Measurements from ENCODE around the gene MLC1. TPM values are rescaled to one million over a fixed set of nuclear protein-coding genes. Genes with fewer than 3 reads are reported as not detected.

The MLC1 gene
- total RNA-seq, 1 donor from 2014 or later, result 0.09 TPM

- no peak overlapping the region for H2AFZ ChIP-seq (ENCODE audit: low read depth, low read length)
- Mint-ChIP-seq H3K9me3 (ENCODE audit: unreplicated experiment) (peaks cover 17% of the 10 kb centered on the region), H3K27ac (ENCODE audit: unreplicated experiment) (peak overlapping the region; percentile 90), H3K27me3 (ENCODE audit: low read depth, unreplicated experiment) (no peaks in the 10 kb centered on the region), H3K4me3 (ENCODE audit: unreplicated experiment) (peak overlapping the region; percentile 6), H3K4me1 (ENCODE audit: low read depth, unreplicated experiment) (peaks cover 23% of the 10 kb centered on the region), H3K36me3 (ENCODE audit: low read depth, unreplicated experiment) (peaks cover 2% of the 10 kb centered on the region)
- TF ChIP-seq CTCF (IDR thresholded peaks at IDR 0.05; ENCODE audit: insufficient read depth, low read depth, low read length), result no peak
- no peak for TF ChIP-seq EZH2 (IDR thresholded peaks at IDR 0.05; ENCODE audit: insufficient read depth, low read length)
- peak overlapping the region; percentile 41 for H3K9ac ChIP-seq (ENCODE audit: low read length)
- H3K36me3 ChIP-seq (ENCODE audit: insufficient read depth, low read length), result no peaks in the 10 kb centered on the region
- H4K20me1 ChIP-seq (ENCODE audit: insufficient read depth, low read length), result no peaks in the 10 kb centered on the region
- peak; percentile 73 for FAIRE-seq
- no peaks in the 10 kb centered on the region for H3K27me3 ChIP-seq (ENCODE audit: insufficient read depth, low read length)
- peaks cover 41% of the 10 kb centered on the region for H3K4me1 ChIP-seq (ENCODE audit: insufficient read depth, low read length)
- H3K79me2 ChIP-seq (ENCODE audit: insufficient read depth, low read length), result no peaks in the 10 kb centered on the region
- H3K4me2 ChIP-seq (ENCODE audit: low read length), result peak overlapping the region; percentile 39
- H3K9me3 ChIP-seq (ENCODE audit: insufficient read depth, low read depth, low read length), result peaks cover 7% of the 10 kb centered on the region
- DNase-seq (ENCODE audit: low read depth), result peak; percentile 99
- H3K27ac ChIP-seq (ENCODE audit: low read depth, low read length), result peak overlapping the region; percentile 37
- no peak overlapping the region for H3K4me3 ChIP-seq (ENCODE audit: insufficient read depth, low read depth, low read length)
Measured at GRCh38 chr22:50118557-50119168, 33.4 kb upstream of the MLC1 start.

- Mint-ChIP-seq H3K36me3 (ENCODE audit: low read depth, unreplicated experiment) (no peaks in the 10 kb centered on the region), H3K9me3 (ENCODE audit: unreplicated experiment) (peaks cover 13% of the 10 kb centered on the region), H3K4me1 (ENCODE audit: low read depth, unreplicated experiment) (peaks cover 26% of the 10 kb centered on the region), H3K4me3 (ENCODE audit: unreplicated experiment) (no peak overlapping the region), H3K27me3 (ENCODE audit: low read depth, unreplicated experiment) (no peaks in the 10 kb centered on the region), H3K27ac (ENCODE audit: unreplicated experiment) (peak overlapping the region; percentile 90)
- H3K4me1 ChIP-seq (ENCODE audit: insufficient read depth, low read length), result peaks cover 41% of the 10 kb centered on the region
- peaks cover 5% of the 10 kb centered on the region for H3K9me3 ChIP-seq (ENCODE audit: insufficient read depth, low read depth, low read length)
- no peaks in the 10 kb centered on the region for H3K79me2 ChIP-seq (ENCODE audit: insufficient read depth, low read length)
- TF ChIP-seq EZH2 (IDR thresholded peaks at IDR 0.05; ENCODE audit: insufficient read depth, low read length) (no peak), CTCF (IDR thresholded peaks at IDR 0.05; ENCODE audit: insufficient read depth, low read depth, low read length) (no peak)
- DNase-seq (ENCODE audit: low read depth) (no peak), FAIRE-seq (no peak)
- H3K36me3 ChIP-seq (ENCODE audit: insufficient read depth, low read length), result no peaks in the 10 kb centered on the region
- H3K27ac ChIP-seq (ENCODE audit: low read depth, low read length), result peak overlapping the region; percentile 37
- H2AFZ ChIP-seq (ENCODE audit: low read depth, low read length), result no peak overlapping the region
- H3K4me3 ChIP-seq (ENCODE audit: insufficient read depth, low read depth, low read length), result no peak overlapping the region
- H4K20me1 ChIP-seq (ENCODE audit: insufficient read depth, low read length), result no peaks in the 10 kb centered on the region
- H3K9ac ChIP-seq (ENCODE audit: low read length), result peak overlapping the region; percentile 41
- no peaks in the 10 kb centered on the region for H3K27me3 ChIP-seq (ENCODE audit: insufficient read depth, low read length)
- H3K4me2 ChIP-seq (ENCODE audit: low read length), result peak overlapping the region; percentile 39
Measured at GRCh38 chr22:50118129-50118528, 32.9 kb upstream of the MLC1 start.

- peaks cover 48% of the 10 kb centered on the region for H3K4me1 ChIP-seq (ENCODE audit: insufficient read depth, low read length)
- no peak overlapping the region for H3K4me2 ChIP-seq (ENCODE audit: low read length)
- no peak overlapping the region for H3K4me3 ChIP-seq (ENCODE audit: insufficient read depth, low read depth, low read length)
- peaks cover 35% of the 10 kb centered on the region for H3K4me1 Mint-ChIP-seq (ENCODE audit: low read depth, unreplicated experiment)
- H3K36me3 Mint-ChIP-seq (ENCODE audit: low read depth, unreplicated experiment), result no peaks in the 10 kb centered on the region
- no peak overlapping the region for H2AFZ ChIP-seq (ENCODE audit: low read depth, low read length)
- H3K27me3 ChIP-seq (ENCODE audit: insufficient read depth, low read length), result no peaks in the 10 kb centered on the region
- FAIRE-seq (no peak), DNase-seq (ENCODE audit: low read depth) (no peak)
- no peak overlapping the region for H3K27ac Mint-ChIP-seq (ENCODE audit: unreplicated experiment)
- H3K9me3 Mint-ChIP-seq (ENCODE audit: unreplicated experiment), result peaks cover 8% of the 10 kb centered on the region
- no peaks in the 10 kb centered on the region for H4K20me1 ChIP-seq (ENCODE audit: insufficient read depth, low read length)
- H3K4me3 Mint-ChIP-seq (ENCODE audit: unreplicated experiment), result no peak overlapping the region
- H3K27me3 Mint-ChIP-seq (ENCODE audit: low read depth, unreplicated experiment), result no peaks in the 10 kb centered on the region
- TF ChIP-seq CTCF (IDR thresholded peaks at IDR 0.05; ENCODE audit: insufficient read depth, low read depth, low read length) (no peak), EZH2 (IDR thresholded peaks at IDR 0.05; ENCODE audit: insufficient read depth, low read length) (no peak)
- no peaks in the 10 kb centered on the region for H3K36me3 ChIP-seq (ENCODE audit: insufficient read depth, low read length)
- H3K9ac ChIP-seq (ENCODE audit: low read length), result no peak overlapping the region
- H3K79me2 ChIP-seq (ENCODE audit: insufficient read depth, low read length), result no peaks in the 10 kb centered on the region
- H3K9me3 ChIP-seq (ENCODE audit: insufficient read depth, low read depth, low read length), result no peaks in the 10 kb centered on the region
- no peak overlapping the region for H3K27ac ChIP-seq (ENCODE audit: low read depth, low read length)
Measured at GRCh38 chr22:50117168-50117762, 32.0 kb upstream of the MLC1 start.
